Suprapubic skin (tissue), 4 donors: Measurements from ENCODE around the gene OR8D1. TPM values are rescaled to one million over a fixed set of nuclear protein-coding genes. Genes with fewer than 3 reads are reported as not detected.

Experiments used
- DNase-seq, 2 donors: peaks; one replicate each; pipeline ENCODE4 v3.0.0-alpha.2; 2019; ENCODE audit warnings: low spot score in 2 of 2
- H3K27ac ChIP-seq: fragments of 200-600 bp; sonication (generic); one replicate; pipeline ENCODE4 v1.5.1; 2019
- H3K27me3 ChIP-seq: fragments of 200-600 bp; sonication (generic); one replicate; pipeline ENCODE4 v1.5.1; 2019
- H3K36me3 ChIP-seq: fragments of 200-600 bp; sonication (generic); one replicate; pipeline ENCODE4 v1.5.1; 2019
- H3K4me1 ChIP-seq: fragments of 200-600 bp; sonication (generic); one replicate; pipeline ENCODE4 v1.5.1; 2019
- H3K4me3 ChIP-seq: fragments of 200-600 bp; sonication (generic); one replicate; pipeline ENCODE4 v1.5.1; 2019; ENCODE audit warnings: mild to moderate bottlenecking
- H3K9me3 ChIP-seq: fragments of 200-600 bp; sonication (generic); one replicate; pipeline ENCODE4 v1.5.1; 2019
- EP300 ChIP-seq: sonication (generic); formaldehyde crosslinking; IDR thresholded peaks from one replicate; pipeline ENCODE4 v1.6.1; 2017; ENCODE audit warnings: antibody characterized with exemption
- POLR2A ChIP-seq, 2 donors: fragments of 450-650 bp; IDR thresholded peaks; one replicate each; pipeline ENCODE4 v1.6.1; 2017; ENCODE audit warnings: antibody characterized with exemption in 2 of 2, mild to moderate bottlenecking in 2 of 2, moderate library complexity in 2 of 2
- POLR2AphosphoS5 ChIP-seq, 3 donors: sonication (generic); formaldehyde crosslinking; IDR thresholded peaks; one replicate each; pipeline ENCODE4 v1.6.1; 2017; ENCODE audit warnings: antibody characterized with exemption in 3 of 3
- WGBS: methylation state at CpG from one replicate; pipeline ENCODE4 v1.1.5; 2018; 5-methylcytosine and 5-hydroxymethylcytosine counted together
- total RNA-seq, 4 donors: library from RNA; depleted of rRNA; stranded (reverse); fragments of >200 nt; gene quantifications; one replicate each; pipeline ENCODE4 v1.1.0, GENCODE V29; 2016
- TF ChIP-seq, protein P1 (sequence below), 2 donors: fragments of 200-600 bp in 1 of 2; fragments of 450-650 bp in 1 of 2; sonication (generic) in 1 of 2; IDR thresholded peaks; one replicate each; pipeline ENCODE4 v1.5.1; 2016 to 2019; ENCODE audit warnings: antibody characterized with exemption in 2 of 2, mild to moderate bottlenecking in 1 of 2, moderate library complexity in 1 of 2

The OR8D1 gene
- total RNA-seq, 4 donors from 2014 or later, result not detected

DNA sequence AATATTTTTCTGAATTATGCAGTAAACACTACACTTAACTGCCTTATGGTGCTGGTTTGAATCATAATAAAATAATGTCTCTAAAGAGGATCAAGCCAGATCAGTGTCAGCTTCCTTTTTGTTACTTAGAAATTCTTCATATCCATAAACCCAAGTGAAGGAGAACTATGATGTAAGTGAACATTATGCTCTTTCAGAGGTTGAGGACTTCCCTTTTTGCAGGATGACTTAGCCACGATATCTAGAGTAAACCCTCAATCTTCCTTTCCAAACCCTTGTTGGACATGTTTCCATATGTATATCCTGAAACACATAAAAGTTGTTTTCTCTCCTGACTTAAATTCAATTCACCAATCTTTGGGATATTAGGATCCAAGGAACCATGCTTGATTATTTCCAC, 19.1 kb downstream of the OR8D1 start:
- Histone ChIP-seq H3K4me3 (no peak overlapping the region), H3K36me3 (no peaks in the 10 kb centered on the region), H3K27ac (no peak overlapping the region), H3K27me3 (no peaks in the 10 kb centered on the region), H3K9me3 (no peaks in the 10 kb centered on the region), H3K4me1 (no peaks in the 10 kb centered on the region)
- TF ChIP-seq, protein P1, sequence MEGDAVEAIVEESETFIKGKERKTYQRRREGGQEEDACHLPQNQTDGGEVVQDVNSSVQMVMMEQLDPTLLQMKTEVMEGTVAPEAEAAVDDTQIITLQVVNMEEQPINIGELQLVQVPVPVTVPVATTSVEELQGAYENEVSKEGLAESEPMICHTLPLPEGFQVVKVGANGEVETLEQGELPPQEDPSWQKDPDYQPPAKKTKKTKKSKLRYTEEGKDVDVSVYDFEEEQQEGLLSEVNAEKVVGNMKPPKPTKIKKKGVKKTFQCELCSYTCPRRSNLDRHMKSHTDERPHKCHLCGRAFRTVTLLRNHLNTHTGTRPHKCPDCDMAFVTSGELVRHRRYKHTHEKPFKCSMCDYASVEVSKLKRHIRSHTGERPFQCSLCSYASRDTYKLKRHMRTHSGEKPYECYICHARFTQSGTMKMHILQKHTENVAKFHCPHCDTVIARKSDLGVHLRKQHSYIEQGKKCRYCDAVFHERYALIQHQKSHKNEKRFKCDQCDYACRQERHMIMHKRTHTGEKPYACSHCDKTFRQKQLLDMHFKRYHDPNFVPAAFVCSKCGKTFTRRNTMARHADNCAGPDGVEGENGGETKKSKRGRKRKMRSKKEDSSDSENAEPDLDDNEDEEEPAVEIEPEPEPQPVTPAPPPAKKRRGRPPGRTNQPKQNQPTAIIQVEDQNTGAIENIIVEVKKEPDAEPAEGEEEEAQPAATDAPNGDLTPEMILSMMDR (IDR thresholded peaks at IDR 0.05), result no peak
- no peak for TF ChIP-seq POLR2AphosphoS5 (IDR thresholded peaks at IDR 0.05)
- no peak for TF ChIP-seq EP300
- no peak for TF ChIP-seq POLR2A (IDR thresholded peaks at IDR 0.05)
- WGBS, result 57% methylated on average over 1 of the region's 1 CpG
- no peak for DNase-seq

DNA sequence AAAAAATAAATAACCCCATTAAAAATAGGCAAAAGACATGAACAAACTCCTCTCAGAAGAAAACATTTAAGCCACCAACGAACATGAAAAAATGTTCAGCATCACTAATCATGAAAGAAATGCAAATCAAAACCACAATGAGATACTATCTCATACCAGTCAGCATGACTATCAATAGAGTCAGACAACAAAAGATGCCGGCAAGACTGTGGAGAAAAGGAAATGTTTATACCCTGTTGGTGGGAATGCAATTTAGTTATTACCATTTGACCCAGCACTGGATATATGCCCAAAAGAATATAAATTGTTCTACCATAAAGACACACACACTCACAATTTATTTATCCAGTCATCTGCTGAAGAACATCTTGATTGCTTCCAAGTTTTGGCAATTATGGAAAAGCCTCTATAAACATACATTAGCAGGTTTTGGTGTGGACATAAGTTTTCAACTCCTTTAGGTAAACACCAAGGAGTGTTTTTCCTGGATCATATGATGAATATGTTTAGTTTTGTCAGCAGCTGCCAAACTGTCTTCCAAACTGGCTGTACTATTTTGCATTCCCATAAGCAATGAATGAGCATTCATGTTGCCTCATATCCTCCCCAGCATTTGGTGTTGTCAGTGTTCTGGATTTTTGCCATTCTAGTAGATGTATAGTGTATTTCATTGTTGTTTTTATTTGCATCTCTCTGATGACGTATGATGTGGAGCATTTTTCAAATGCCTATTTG, 28.0 kb downstream of the OR8D1 start:
- TF ChIP-seq POLR2AphosphoS5 (IDR thresholded peaks at IDR 0.05), result no peak
- TF ChIP-seq, protein P1 (IDR thresholded peaks at IDR 0.05), result no peak
- no peak for TF ChIP-seq POLR2A (IDR thresholded peaks at IDR 0.05)
- TF ChIP-seq EP300, result no peak
- H3K4me3 ChIP-seq, result no peak overlapping the region
- no peaks in the 10 kb centered on the region for H3K4me1 ChIP-seq
- 56% methylated on average over 3 of the region's 3 CpGs for WGBS
- peaks cover 2% of the 10 kb centered on the region for H3K9me3 ChIP-seq
- H3K27me3 ChIP-seq, result no peaks in the 10 kb centered on the region
- no peak for DNase-seq
- no peaks in the 10 kb centered on the region for H3K36me3 ChIP-seq
- H3K27ac ChIP-seq, result no peak overlapping the region

DNA sequence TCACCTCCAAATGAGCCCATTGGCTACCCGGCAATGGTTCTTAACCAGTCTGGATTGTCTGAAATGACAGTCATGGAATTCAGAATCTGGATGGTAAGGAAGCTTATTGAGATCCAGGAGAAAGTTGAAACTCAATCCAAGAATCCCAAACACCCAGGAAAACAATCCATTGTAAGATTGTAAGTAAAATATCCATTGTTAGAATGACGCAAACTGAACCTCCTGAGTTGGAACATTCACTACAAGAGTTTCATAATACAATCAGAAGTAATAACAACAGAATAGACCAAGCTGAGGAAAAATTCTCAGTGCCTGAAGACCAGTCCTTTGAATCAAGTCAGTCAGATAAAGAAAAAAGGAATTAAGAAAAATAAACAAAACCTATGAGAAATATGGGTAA, 35.5 kb downstream of the OR8D1 start:
- no peak overlapping the region for H3K4me3 ChIP-seq
- peaks cover 6% of the 10 kb centered on the region for H3K9me3 ChIP-seq
- no peak overlapping the region for H3K27ac ChIP-seq
- TF ChIP-seq POLR2AphosphoS5 (IDR thresholded peaks at IDR 0.05) (no peak), POLR2A (IDR thresholded peaks at IDR 0.05) (no peak), EP300 (no peak)
- TF ChIP-seq, protein P1 (IDR thresholded peaks at IDR 0.05), result no peak
- H3K27me3 ChIP-seq, result no peaks in the 10 kb centered on the region
- H3K36me3 ChIP-seq, result no peaks in the 10 kb centered on the region
- no peak for DNase-seq
- no peaks in the 10 kb centered on the region for H3K4me1 ChIP-seq
- WGBS, result 44% methylated on average over 2 of the region's 2 CpGs

DNA sequence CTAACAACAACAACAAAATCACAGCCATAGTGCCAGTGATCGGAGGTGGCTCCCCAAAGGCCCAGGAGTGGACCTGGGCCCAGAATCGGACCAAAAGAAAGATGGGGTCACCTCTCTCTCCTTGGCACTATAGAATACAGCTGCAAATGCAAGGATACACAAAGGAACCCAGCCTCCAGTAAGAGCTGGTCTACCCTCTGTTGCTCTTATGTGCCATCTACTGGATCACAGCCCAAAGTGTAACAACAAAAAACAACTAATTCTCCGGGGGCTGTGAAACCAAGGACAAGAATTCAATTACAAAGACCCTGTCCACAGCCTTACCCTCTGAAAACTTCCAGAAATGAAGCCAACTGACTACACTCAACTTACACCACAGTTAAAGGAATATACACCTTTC, 35.9 kb downstream of the OR8D1 start:
- DNase-seq, result no peak
- H3K9me3 ChIP-seq, result peaks cover 6% of the 10 kb centered on the region
- H3K4me3 ChIP-seq, result no peak overlapping the region
- H3K27me3 ChIP-seq, result no peaks in the 10 kb centered on the region
- H3K36me3 ChIP-seq, result no peaks in the 10 kb centered on the region
- WGBS, result 72% methylated on average over 3 of the region's 3 CpGs
- no peaks in the 10 kb centered on the region for H3K4me1 ChIP-seq
- no peak for TF ChIP-seq EP300
- TF ChIP-seq, protein P1 (IDR thresholded peaks at IDR 0.05), result no peak
- TF ChIP-seq POLR2A (IDR thresholded peaks at IDR 0.05), result no peak
- no peak for TF ChIP-seq POLR2AphosphoS5 (IDR thresholded peaks at IDR 0.05)
- no peak overlapping the region for H3K27ac ChIP-seq

DNA sequence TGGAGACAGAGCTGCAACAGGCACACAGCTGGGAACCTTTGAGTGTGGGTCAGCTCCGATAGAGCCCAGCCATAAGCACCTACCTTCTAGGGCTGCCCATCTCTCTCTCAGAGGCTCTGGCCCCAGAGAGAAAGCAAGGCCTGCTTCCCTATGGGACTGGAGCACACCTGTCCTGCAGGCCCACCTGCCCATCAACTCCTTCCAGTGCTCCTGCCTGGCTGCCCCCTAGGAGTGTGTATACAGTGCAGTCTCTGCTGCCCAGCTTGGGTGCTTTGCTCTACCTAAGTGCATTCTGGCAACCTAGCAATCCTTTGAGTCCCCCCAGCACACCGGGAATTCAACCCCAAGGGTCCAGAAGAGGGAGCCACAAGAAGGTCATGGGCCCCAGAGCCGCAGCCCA, 36.5 kb downstream of the OR8D1 start:
- no peak for DNase-seq
- TF ChIP-seq POLR2AphosphoS5 (IDR thresholded peaks at IDR 0.05) (no peak), POLR2A (IDR thresholded peaks at IDR 0.05) (no peak), EP300 (no peak)
- TF ChIP-seq, protein P1 (IDR thresholded peaks at IDR 0.05), result no peak
- H3K27me3 ChIP-seq, result no peaks in the 10 kb centered on the region
- no peaks in the 10 kb centered on the region for H3K4me1 ChIP-seq
- no peak overlapping the region for H3K4me3 ChIP-seq
- no peak overlapping the region for H3K27ac ChIP-seq
- no peaks in the 10 kb centered on the region for H3K36me3 ChIP-seq
- peaks cover 6% of the 10 kb centered on the region for H3K9me3 ChIP-seq
- 70% methylated on average over 2 of the region's 3 CpGs for WGBS
